IMR-90 (cell line): ENCODE results near the gene SLC38A7. TPM values are rescaled to one million over a fixed set of nuclear protein-coding genes. Genes with fewer than 3 reads are reported as not detected.

Source experiments
- ATAC-seq: fragments of 200-7000 bp; cut with Tn5 transposase; 2 replicates; pipeline ENCODE4 v1.9.1; 2020; ENCODE audit warnings: low read depth, mild to moderate bottlenecking, moderate library complexity
- BruUV-seq: library from RNA; stranded (reverse); fragments of 400-500 nt; replicated peaks from 2 replicates; lab custom pipeline; 2021; lab: Mats Ljungman, UMichigan
- CTCF ChIA-PET: fragments of 300-600 bp; formaldehyde crosslinking; extraction: SDS; loops from one replicate; lab custom pipeline; 2021; ENCODE audit warnings: antibody characterized with exemption; lab: Yijun Ruan, JAX
- POLR2A ChIA-PET: fragments of 300-600 bp; sonication (Branson Sonifier 250); formaldehyde crosslinking; loops from one replicate; lab custom pipeline; 2022; ENCODE audit warnings: antibody characterized with exemption; ENCODE audit not compliant: unreplicated experiment; lab: Charles Lee
- DNase-seq: peaks from one replicate; pipeline ENCODE4 v3.0.0; 2013
- H2AFZ ChIP-seq: replicated peaks from 2 replicates; pipeline ENCODE3; 2013; ENCODE audit warnings: low read length, mild to moderate bottlenecking; ENCODE audit not compliant: poor library complexity
- H2AK5ac ChIP-seq: 2 replicates; pipeline ENCODE4 v1.6.1; 2013; ENCODE audit warnings: low read depth, low read length, inconsistent platforms
- H2AK9ac ChIP-seq: replicated peaks from 2 replicates; pipeline ENCODE3; 2013; ENCODE audit warnings: mild to moderate bottlenecking, low read depth, low read length, moderate library complexity; ENCODE audit not compliant: poor library complexity
- H2BK120ac ChIP-seq: 2 replicates; pipeline ENCODE4 v1.6.1; 2013; ENCODE audit warnings: low read depth, low read length, inconsistent platforms
- H2BK15ac ChIP-seq: 3 replicates; pipeline ENCODE4 v1.6.1; 2013; ENCODE audit warnings: low read depth, low read length, inconsistent platforms
- H2BK20ac ChIP-seq: 2 replicates; pipeline ENCODE4 v1.6.1; 2013; ENCODE audit warnings: low read depth, mild to moderate bottlenecking, inconsistent platforms, low read length, moderate library complexity
- H2BK5ac ChIP-seq: 2 replicates; pipeline ENCODE4 v1.6.1; 2013; ENCODE audit warnings: mild to moderate bottlenecking, low read depth, low read length, inconsistent platforms; ENCODE audit not compliant: poor library complexity, severe bottlenecking
- H3K14ac ChIP-seq: replicated peaks from 2 replicates; pipeline ENCODE4 v1.6.1; 2013; ENCODE audit warnings: low read depth, low read length, inconsistent platforms
- H3K18ac ChIP-seq: 2 replicates; pipeline ENCODE4 v1.6.1; 2013; ENCODE audit warnings: low read depth, low read length, control low read depth
- H3K23ac ChIP-seq: 2 replicates; pipeline ENCODE4 v1.6.1; 2013; ENCODE audit warnings: low read depth, low read length, inconsistent platforms
- H3K27ac ChIP-seq: 2 replicates; pipeline ENCODE4 v1.5.1; 2013; ENCODE audit warnings: mild to moderate bottlenecking, control low read depth, low read length; ENCODE audit not compliant: insufficient read depth
- H3K27me3 ChIP-seq: 2 replicates; pipeline ENCODE4 v1.6.1; 2013; ENCODE audit warnings: low read length; ENCODE audit not compliant: control insufficient read depth, insufficient read depth
- H3K36me3 ChIP-seq: 2 replicates; pipeline ENCODE4 v1.6.1; 2013; ENCODE audit warnings: low read length, mixed read lengths; ENCODE audit not compliant: control insufficient read depth, insufficient read depth
- H3K4ac ChIP-seq: 2 replicates; pipeline ENCODE4 v1.6.1; 2013; ENCODE audit warnings: low read depth, low read length, inconsistent platforms
- H3K4me1 ChIP-seq: 2 replicates; pipeline ENCODE4 v1.6.1; 2013; ENCODE audit warnings: low read length, mixed read lengths; ENCODE audit not compliant: control insufficient read depth, insufficient read depth
- H3K4me2 ChIP-seq: 2 replicates; pipeline ENCODE4 v1.6.1; 2013; ENCODE audit warnings: low read depth, mild to moderate bottlenecking, control low read depth, low read length, moderate library complexity
- H3K4me3 ChIP-seq: 2 replicates; pipeline ENCODE4 v1.5.1; 2013; ENCODE audit warnings: low read depth, mild to moderate bottlenecking, control low read depth, low read length, moderate library complexity; ENCODE audit not compliant: insufficient read depth
- H3K56ac ChIP-seq: 2 replicates; pipeline ENCODE4 v1.6.1; 2013; ENCODE audit warnings: low read length, inconsistent platforms; ENCODE audit not compliant: insufficient read depth; ENCODE audit errors: extremely low read depth
- H3K79me1 ChIP-seq, 2 experiments: 2 replicates each; pipeline ENCODE4 v1.6.1; 2013; ENCODE audit warnings: low read length in 2 of 2, inconsistent platforms in 1 of 2, low read depth in 1 of 2
- H3K9ac ChIP-seq: 2 replicates; pipeline ENCODE4 v1.6.1; 2013; ENCODE audit warnings: low read depth, low read length, control low read depth
- H3K9me1 ChIP-seq: 2 replicates; pipeline ENCODE4 v1.6.1; 2013; ENCODE audit warnings: low read length, inconsistent platforms; ENCODE audit not compliant: insufficient read depth
- H3K9me3 ChIP-seq: 2 replicates; pipeline ENCODE4 v1.6.1; 2013; ENCODE audit warnings: low read length; ENCODE audit not compliant: control insufficient read depth, insufficient read depth
- H4K20me1 ChIP-seq: 2 replicates; pipeline ENCODE4 v1.6.1; 2013; ENCODE audit warnings: low read length, inconsistent platforms; ENCODE audit not compliant: insufficient read depth
- H4K5ac ChIP-seq: 2 replicates; pipeline ENCODE4 v1.6.1; 2013; ENCODE audit warnings: mild to moderate bottlenecking, low read depth, low read length, control low read depth
- H4K8ac ChIP-seq, 2 experiments: 2 replicates each; pipeline ENCODE4 v1.6.1; 2013; ENCODE audit warnings: low read depth in 2 of 2, low read length in 2 of 2, control low read depth in 1 of 2, inconsistent platforms in 1 of 2
- H4K91ac ChIP-seq: 2 replicates; pipeline ENCODE4 v1.6.1; 2013; ENCODE audit warnings: low read depth, low read length, inconsistent platforms; ENCODE audit not compliant: insufficient read depth
- BHLHE40 ChIP-seq: fragments of 150-350 bp; IDR thresholded peaks from 2 replicates; pipeline ENCODE4 v1.6.1; 2016; ENCODE audit warnings: mild to moderate bottlenecking, low read depth, low read length
- CEBPB ChIP-seq: IDR thresholded peaks from 2 replicates; pipeline ENCODE4 v1.6.1; 2012; ENCODE audit warnings: low read depth, low read length, improper control_type of control experiment
- CHD1 ChIP-seq: IDR thresholded peaks from 2 replicates; pipeline ENCODE4 v1.6.1; 2012; ENCODE audit warnings: low read depth, low read length, improper control_type of control experiment
- FOS ChIP-seq: fragments of 150-350 bp; IDR thresholded peaks from 2 replicates; pipeline ENCODE4 v1.6.1; 2016; ENCODE audit warnings: low read depth, low read length
- MAFK ChIP-seq: IDR thresholded peaks from 2 replicates; pipeline ENCODE4 v1.6.1; 2012; ENCODE audit warnings: low read depth, low read length, improper control_type of control experiment
- MAZ ChIP-seq: IDR thresholded peaks from 2 replicates; pipeline ENCODE4 v1.6.1; 2012; ENCODE audit warnings: low read depth, mild to moderate bottlenecking, low read length, improper control_type of control experiment, moderate library complexity, borderline replicate concordance
- MXI1 ChIP-seq: IDR thresholded peaks from 2 replicates; pipeline ENCODE4 v1.6.1; 2012; ENCODE audit warnings: low read depth, mild to moderate bottlenecking, low read length, moderate library complexity, borderline replicate concordance
- NFE2L2 ChIP-seq: fragments of 150-350 bp; IDR thresholded peaks from 2 replicates; pipeline ENCODE4 v1.6.1; 2016; ENCODE audit warnings: low read depth, mild to moderate bottlenecking, low read length
- POLR2A ChIP-seq: IDR thresholded peaks from 2 replicates; pipeline ENCODE4 v1.6.1; 2012; ENCODE audit warnings: mild to moderate bottlenecking, low read depth, low read length
- RAD21 ChIP-seq: IDR thresholded peaks from 2 replicates; pipeline ENCODE4 v1.6.1; 2012; ENCODE audit warnings: low read length, improper control_type of control experiment
- RCOR1 ChIP-seq: IDR thresholded peaks from 2 replicates; pipeline ENCODE4 v1.6.1; 2012; ENCODE audit warnings: mild to moderate bottlenecking, low read length, improper control_type of control experiment; ENCODE audit not compliant: insufficient replicate concordance
- RFX5 ChIP-seq: IDR thresholded peaks from 2 replicates; pipeline ENCODE4 v1.8.0; 2012; ENCODE audit warnings: low read depth, mild to moderate bottlenecking, low read length, moderate library complexity
- SMC3 ChIP-seq: fragments of 150-350 bp; IDR thresholded peaks from 2 replicates; pipeline ENCODE4 v1.6.1; 2016; ENCODE audit warnings: low read depth, mild to moderate bottlenecking, antibody characterized with exemption, low read length, moderate library complexity
- WGBS, 2 experiments: methylation state at CpG; one replicate each; pipeline versions ENCODE4 v1.1.5 to v1.1.7; 2013; ENCODE audit warnings: missing lambda C conversion rate in 2 of 2; ENCODE audit not compliant: insufficient read length in 1 of 2; ENCODE audit errors: extremely low coverage in 2 of 2; 5-methylcytosine and 5-hydroxymethylcytosine counted together
- dilution Hi-C: fragments of 300-500 bp; cut with HindIII; formaldehyde crosslinking; loops from one replicate; pipeline ENCODE4 v1.14.3; 2018; ENCODE audit warnings: low sequenced_read_pairs; ENCODE audit not compliant: unreplicated experiment
- in situ Hi-C: fragments of 300-500 bp; cut with MboI; formaldehyde crosslinking; loops from 3 replicates; pipeline ENCODE4 v1.14.3; 2019; ENCODE audit warnings: low sequenced_read_pairs, inconsistent platforms, mixed read lengths
- intact Hi-C: fragments of 100-400 bp; cut with micrococcal nuclease; formaldehyde crosslinking; loops from 2 replicates; pipeline ENCODE4 v1.10.0; 2022
- polyA plus RNA-seq, 3 experiments: library from polyadenylated mRNA; depleted of rRNA; stranded (reverse); fragments of >200 nt; gene quantifications; 2 replicates each; pipeline ENCODE4 v1.2.3, GENCODE V29; 2012; ENCODE audit warnings: low replicate concordance in 1 of 3
- total RNA-seq: library from RNA; depleted of rRNA; stranded (reverse); fragments of >200 nt; gene quantifications from 2 replicates; pipeline ENCODE4 v1.2.3, GENCODE V29; 2012
- TF ChIP-seq, protein P1 (sequence below): conservative IDR thresholded peaks from 2 replicates; pipeline ENCODE4 v1.5.1; 2012; ENCODE audit warnings: mild to moderate bottlenecking, low read depth, low read length, improper control_type of control experiment
- TF ChIP-seq, protein P2 (sequence below): fragments of 150-350 bp; IDR thresholded peaks from 2 replicates; pipeline ENCODE4 v1.6.1; 2016; ENCODE audit warnings: low read depth, mild to moderate bottlenecking, low read length, moderate library complexity, borderline replicate concordance
- TF ChIP-seq, protein P3 (sequence below): fragments of 150-350 bp; IDR thresholded peaks from 2 replicates; pipeline ENCODE4 v1.6.1; 2017; ENCODE audit warnings: mild to moderate bottlenecking, antibody characterized with exemption, low read length, low read depth

SLC38A7 gene
- total and polyA plus RNA-seq, 2 of the 4 experiments (the other 2 are of a cell fraction), result 14.7 to 16.4 TPM

DNA sequence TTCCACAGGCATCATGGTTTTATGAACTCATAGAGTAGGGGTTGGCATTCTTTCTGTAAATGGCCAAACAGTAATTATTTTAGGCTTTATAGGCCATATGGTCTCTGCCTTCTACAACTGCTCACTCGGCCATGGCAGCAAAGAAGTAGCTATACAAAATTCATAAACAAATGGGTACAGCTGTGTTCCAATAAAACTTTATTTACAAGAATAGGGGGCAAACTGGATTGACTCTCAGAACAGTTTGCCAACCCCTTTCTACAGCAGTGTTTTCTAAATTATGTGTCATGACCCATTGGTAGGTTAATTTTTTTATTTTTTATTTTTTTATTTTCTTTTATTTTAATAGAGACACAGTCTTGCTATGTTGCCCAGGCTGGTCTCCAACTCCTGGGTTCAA is 29.2 kb upstream of the SLC38A7 start:
- Histone ChIP-seq H3K9ac (no peak overlapping the region), H3K9me3 (no peaks in the 10 kb centered on the region), H3K14ac (no peak overlapping the region), H2BK5ac (no peak overlapping the region), H3K4me2 (no peak overlapping the region), H2AK9ac (no peak overlapping the region), H3K9me1 (peaks cover 8% of the 10 kb centered on the region; the same call in 1 of the 2 replicates), H2BK120ac (no peak overlapping the region), H3K4me3 (no peak overlapping the region), H3K27ac (no peak overlapping the region), H4K20me1 (no peaks in the 10 kb centered on the region; the same call in 1 of the 2 replicates), H2AK5ac (no peak overlapping the region), H3K27me3 (no peaks in the 10 kb centered on the region), H4K8ac (no peak overlapping the region), H2BK15ac (no peak overlapping the region), H3K18ac (no peak overlapping the region), H4K91ac (no peak overlapping the region), H3K4me1 (peaks cover 6% of the 10 kb centered on the region), H2BK20ac (no peak overlapping the region), H3K36me3 (peaks cover 47% of the 10 kb centered on the region), H3K79me1 (no peaks in the 10 kb centered on the region; a peak in 1 of 4 replicates), H2AFZ (no peak overlapping the region), H3K23ac (no peak overlapping the region), H3K4ac (no peak overlapping the region), H3K56ac (no peak overlapping the region), H4K5ac (no peak overlapping the region)
- no TSS peak for BruUV-seq
- in situ Hi-C loops, result no loop called here
- ATAC-seq (no peak), DNase-seq (no peak)
- ChIA-PET POLR2A (no interaction called here), CTCF (interaction anchor here (0.8 kb wide), 1 partner anchor 20 kb away, joined by 3 read pairs; no protein-coding TSS in a partner anchor)
- TF ChIP-seq MAZ (no peak), SMC3 (no peak), RCOR1 (no peak), POLR2A (no peak), BHLHE40 (no peak), MXI1 (no peak), NFE2L2 (no peak), CHD1 (no peak), CEBPB (no peak), RAD21 (no peak), FOS (no peak), RFX5 (no peak), MAFK (no peak)
- TF ChIP-seq, protein P1, sequence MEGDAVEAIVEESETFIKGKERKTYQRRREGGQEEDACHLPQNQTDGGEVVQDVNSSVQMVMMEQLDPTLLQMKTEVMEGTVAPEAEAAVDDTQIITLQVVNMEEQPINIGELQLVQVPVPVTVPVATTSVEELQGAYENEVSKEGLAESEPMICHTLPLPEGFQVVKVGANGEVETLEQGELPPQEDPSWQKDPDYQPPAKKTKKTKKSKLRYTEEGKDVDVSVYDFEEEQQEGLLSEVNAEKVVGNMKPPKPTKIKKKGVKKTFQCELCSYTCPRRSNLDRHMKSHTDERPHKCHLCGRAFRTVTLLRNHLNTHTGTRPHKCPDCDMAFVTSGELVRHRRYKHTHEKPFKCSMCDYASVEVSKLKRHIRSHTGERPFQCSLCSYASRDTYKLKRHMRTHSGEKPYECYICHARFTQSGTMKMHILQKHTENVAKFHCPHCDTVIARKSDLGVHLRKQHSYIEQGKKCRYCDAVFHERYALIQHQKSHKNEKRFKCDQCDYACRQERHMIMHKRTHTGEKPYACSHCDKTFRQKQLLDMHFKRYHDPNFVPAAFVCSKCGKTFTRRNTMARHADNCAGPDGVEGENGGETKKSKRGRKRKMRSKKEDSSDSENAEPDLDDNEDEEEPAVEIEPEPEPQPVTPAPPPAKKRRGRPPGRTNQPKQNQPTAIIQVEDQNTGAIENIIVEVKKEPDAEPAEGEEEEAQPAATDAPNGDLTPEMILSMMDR, result no peak
- TF ChIP-seq, protein P2, sequence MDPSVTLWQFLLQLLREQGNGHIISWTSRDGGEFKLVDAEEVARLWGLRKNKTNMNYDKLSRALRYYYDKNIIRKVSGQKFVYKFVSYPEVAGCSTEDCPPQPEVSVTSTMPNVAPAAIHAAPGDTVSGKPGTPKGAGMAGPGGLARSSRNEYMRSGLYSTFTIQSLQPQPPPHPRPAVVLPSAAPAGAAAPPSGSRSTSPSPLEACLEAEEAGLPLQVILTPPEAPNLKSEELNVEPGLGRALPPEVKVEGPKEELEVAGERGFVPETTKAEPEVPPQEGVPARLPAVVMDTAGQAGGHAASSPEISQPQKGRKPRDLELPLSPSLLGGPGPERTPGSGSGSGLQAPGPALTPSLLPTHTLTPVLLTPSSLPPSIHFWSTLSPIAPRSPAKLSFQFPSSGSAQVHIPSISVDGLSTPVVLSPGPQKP, result no peak
- TF ChIP-seq, protein P3, sequence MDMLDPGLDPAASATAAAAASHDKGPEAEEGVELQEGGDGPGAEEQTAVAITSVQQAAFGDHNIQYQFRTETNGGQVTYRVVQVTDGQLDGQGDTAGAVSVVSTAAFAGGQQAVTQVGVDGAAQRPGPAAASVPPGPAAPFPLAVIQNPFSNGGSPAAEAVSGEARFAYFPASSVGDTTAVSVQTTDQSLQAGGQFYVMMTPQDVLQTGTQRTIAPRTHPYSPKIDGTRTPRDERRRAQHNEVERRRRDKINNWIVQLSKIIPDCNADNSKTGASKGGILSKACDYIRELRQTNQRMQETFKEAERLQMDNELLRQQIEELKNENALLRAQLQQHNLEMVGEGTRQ, result no peak
- dilution Hi-C loops, result no loop called here
- WGBS, 2 experiments, result no CpG with 5 or more reads among the region's 1 CpG
- intact Hi-C loops, result no loop called here
